DND-41 (cell line): ENCODE measurements around the gene PFKFB3.

Source experiments
- ATAC-seq: fragments of 200-7000 bp; cut with Tn5 transposase; 3 replicates; pipeline ENCODE4 v1.9.1; 2021; ENCODE audit warnings: low read depth; ENCODE audit not compliant: insufficient read depth
- DNase-seq: peaks from one replicate; pipeline ENCODE4 v3.0.0-alpha.2; 2020
- H2AFZ ChIP-seq: 2 replicates; pipeline ENCODE4 v1.6.0; 2012; ENCODE audit warnings: low read depth, low read length
- H3K27ac ChIP-seq: 2 replicates; pipeline ENCODE4 v1.5.1; 2012; ENCODE audit warnings: low read length, inconsistent platforms
- H3K27me3 ChIP-seq: fragments of 200-600 bp; sonication (generic); 2 replicates; pipeline ENCODE4 v1.6.0; 2012; ENCODE audit warnings: low read length, mild to moderate bottlenecking, inconsistent platforms; ENCODE audit not compliant: insufficient read depth, poor library complexity
- H3K36me3 ChIP-seq: 2 replicates; pipeline ENCODE4 v1.5.1; 2012; ENCODE audit warnings: low read length, inconsistent platforms; ENCODE audit not compliant: insufficient read depth
- H3K4me1 ChIP-seq: 2 replicates; pipeline ENCODE4 v1.5.1; 2012; ENCODE audit warnings: mild to moderate bottlenecking, low read length; ENCODE audit not compliant: insufficient read depth
- H3K4me2 ChIP-seq: 2 replicates; pipeline ENCODE4 v1.6.0; 2012; ENCODE audit warnings: mild to moderate bottlenecking, moderate library complexity, low read length, inconsistent platforms; ENCODE audit not compliant: insufficient read depth
- H3K4me3 ChIP-seq, 2 experiments: fragments of 200-600 bp in 1 of 2; shearing (Covaris generic) in 1 of 2; 2 replicates each; pipeline ENCODE4 v1.5.1; 2012 to 2016; ENCODE audit warnings: inconsistent platforms in 2 of 2, low read length in 2 of 2, mild to moderate bottlenecking in 2 of 2, low read depth in 1 of 2, moderate library complexity in 1 of 2
- H3K79me2 ChIP-seq: 2 replicates; pipeline ENCODE4 v1.6.0; 2012; ENCODE audit warnings: low read length, inconsistent platforms; ENCODE audit not compliant: insufficient read depth
- H3K9ac ChIP-seq: 2 replicates; pipeline ENCODE4 v1.6.0; 2012; ENCODE audit warnings: low read depth, mild to moderate bottlenecking, inconsistent platforms, low read length, moderate library complexity
- H3K9me3 ChIP-seq: 2 replicates; pipeline ENCODE4 v1.5.1; 2012; ENCODE audit warnings: low read length, moderate library complexity, mild to moderate bottlenecking, inconsistent platforms; ENCODE audit not compliant: insufficient read depth, severe bottlenecking
- H4K20me1 ChIP-seq: 2 replicates; pipeline ENCODE4 v1.6.0; 2012; ENCODE audit warnings: low read length; ENCODE audit not compliant: insufficient read depth
- EZH2 ChIP-seq: IDR thresholded peaks from 3 replicates; pipeline ENCODE4 v1.6.1; 2012; ENCODE audit warnings: borderline replicate concordance, low read depth, mild to moderate bottlenecking, moderate library complexity, low read length, inconsistent platforms; ENCODE audit not compliant: severe bottlenecking
- TF ChIP-seq, protein P1 (sequence below): IDR thresholded peaks from 2 replicates; pipeline ENCODE4 v1.5.1; 2012; ENCODE audit warnings: borderline replicate concordance, low read length, moderate library complexity, mild to moderate bottlenecking; ENCODE audit not compliant: poor library complexity, severe bottlenecking; ENCODE audit errors: extremely low read depth

PFKFB3 gene

DNA sequence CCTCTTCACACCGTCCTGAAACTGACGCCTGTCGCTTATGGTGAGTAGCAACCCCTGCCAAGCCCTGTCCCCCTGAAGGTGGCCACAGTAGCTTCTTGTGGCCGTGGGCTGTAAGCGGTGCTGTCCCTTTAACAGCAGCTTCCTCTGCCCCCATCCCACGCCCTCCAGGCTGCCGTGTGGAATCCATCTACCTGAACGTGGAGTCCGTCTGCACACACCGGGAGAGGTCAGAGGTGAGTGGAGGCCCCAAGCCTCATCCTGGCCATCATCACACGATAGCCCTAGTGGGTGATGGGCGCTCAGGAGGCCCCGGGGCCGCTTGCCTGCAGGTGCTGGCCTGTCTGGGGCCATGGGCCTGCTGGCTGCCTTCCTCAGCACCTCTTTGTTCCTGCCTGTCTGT lies 21.2 kb downstream of the PFKFB3 start:
- H3K9me3 ChIP-seq, result no peaks in the 10 kb centered on the region
- peaks cover 4% of the 10 kb centered on the region; the same call in 1 of the 2 replicates for H3K79me2 ChIP-seq
- H3K4me1 ChIP-seq, result no peaks in the 10 kb centered on the region
- no peak for DNase-seq
- peaks cover 43% of the 10 kb centered on the region for H4K20me1 ChIP-seq
- no peak for ATAC-seq
- H3K9ac ChIP-seq, result no peak overlapping the region
- no peak overlapping the region for H3K27ac ChIP-seq
- no peak for TF ChIP-seq EZH2
- TF ChIP-seq, protein P1, sequence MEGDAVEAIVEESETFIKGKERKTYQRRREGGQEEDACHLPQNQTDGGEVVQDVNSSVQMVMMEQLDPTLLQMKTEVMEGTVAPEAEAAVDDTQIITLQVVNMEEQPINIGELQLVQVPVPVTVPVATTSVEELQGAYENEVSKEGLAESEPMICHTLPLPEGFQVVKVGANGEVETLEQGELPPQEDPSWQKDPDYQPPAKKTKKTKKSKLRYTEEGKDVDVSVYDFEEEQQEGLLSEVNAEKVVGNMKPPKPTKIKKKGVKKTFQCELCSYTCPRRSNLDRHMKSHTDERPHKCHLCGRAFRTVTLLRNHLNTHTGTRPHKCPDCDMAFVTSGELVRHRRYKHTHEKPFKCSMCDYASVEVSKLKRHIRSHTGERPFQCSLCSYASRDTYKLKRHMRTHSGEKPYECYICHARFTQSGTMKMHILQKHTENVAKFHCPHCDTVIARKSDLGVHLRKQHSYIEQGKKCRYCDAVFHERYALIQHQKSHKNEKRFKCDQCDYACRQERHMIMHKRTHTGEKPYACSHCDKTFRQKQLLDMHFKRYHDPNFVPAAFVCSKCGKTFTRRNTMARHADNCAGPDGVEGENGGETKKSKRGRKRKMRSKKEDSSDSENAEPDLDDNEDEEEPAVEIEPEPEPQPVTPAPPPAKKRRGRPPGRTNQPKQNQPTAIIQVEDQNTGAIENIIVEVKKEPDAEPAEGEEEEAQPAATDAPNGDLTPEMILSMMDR, result no peak
- H3K4me3 ChIP-seq, result no peak overlapping the region
- H3K27me3 ChIP-seq, result no peaks in the 10 kb centered on the region
- peaks cover 98% of the 10 kb centered on the region for H3K36me3 ChIP-seq
- H2AFZ ChIP-seq, result no peak overlapping the region
- no peak overlapping the region for H3K4me2 ChIP-seq

DNA sequence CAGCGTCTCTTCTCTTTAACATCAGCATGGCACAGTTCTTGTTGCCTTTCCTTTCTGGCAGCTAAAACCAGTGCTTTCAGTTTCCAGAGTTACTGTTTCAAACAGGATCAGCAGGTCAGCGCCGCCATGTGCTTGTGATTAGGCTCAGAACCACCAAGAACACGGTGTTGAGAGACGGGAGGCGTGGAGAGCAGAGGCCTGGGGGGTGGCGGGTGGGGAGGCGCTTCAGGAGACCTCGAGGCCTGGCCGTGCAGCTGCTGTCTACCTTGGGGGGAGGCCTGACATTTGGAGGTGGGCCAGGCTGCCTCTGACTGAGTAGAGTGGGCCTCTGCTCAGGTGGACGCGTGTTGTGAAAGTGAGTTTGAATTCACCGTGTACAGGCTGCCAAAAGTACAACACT lies 22.0 kb downstream of the PFKFB3 start:
- no peaks in the 10 kb centered on the region for H3K27me3 ChIP-seq
- H3K79me2 ChIP-seq, result peaks cover 4% of the 10 kb centered on the region; the same call in 1 of the 2 replicates
- no peaks in the 10 kb centered on the region for H3K9me3 ChIP-seq
- no peak overlapping the region for H2AFZ ChIP-seq
- no peak for TF ChIP-seq EZH2
- TF ChIP-seq, protein P1, result no peak
- H3K4me1 ChIP-seq, result no peaks in the 10 kb centered on the region
- H3K4me3 ChIP-seq, result no peak overlapping the region
- no peak overlapping the region for H3K9ac ChIP-seq
- H3K4me2 ChIP-seq, result no peak overlapping the region
- H3K27ac ChIP-seq, result no peak overlapping the region
- ATAC-seq, result no peak
- peaks cover 46% of the 10 kb centered on the region for H4K20me1 ChIP-seq
- DNase-seq, result no peak
- H3K36me3 ChIP-seq, result peaks cover 98% of the 10 kb centered on the region

DNA sequence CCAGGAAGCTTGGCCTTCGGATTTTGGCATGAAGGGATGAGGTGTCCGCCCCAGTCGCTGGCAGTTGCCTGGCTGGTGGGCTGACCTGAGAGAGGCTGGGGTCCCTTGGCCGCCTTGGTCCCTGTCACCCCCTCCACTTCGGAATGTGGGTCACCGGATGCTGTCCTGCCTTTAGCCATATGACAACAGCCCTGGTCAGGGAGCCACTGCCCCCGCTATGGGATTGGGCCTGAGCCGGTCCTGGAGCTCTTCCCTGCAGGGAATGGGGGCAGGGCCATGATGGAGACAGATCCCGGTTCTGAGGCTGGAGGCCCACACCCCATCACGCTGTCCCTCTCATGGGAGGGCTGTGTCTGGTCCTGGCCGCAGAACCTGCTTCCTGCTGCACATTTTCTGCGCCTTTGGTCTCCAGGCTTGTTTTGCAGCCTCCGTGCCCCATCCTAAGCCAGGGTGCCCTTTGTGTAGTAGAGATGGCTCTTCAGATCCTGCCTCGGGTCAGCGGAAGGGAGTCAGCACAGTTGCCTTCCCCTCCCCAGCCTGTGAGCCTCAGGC lies 22.6 kb downstream of the PFKFB3 start:
- ATAC-seq, result no peak

More for the DNA sequence above, 22.6 kb downstream of the PFKFB3 start:
- no peaks in the 10 kb centered on the region for H3K4me1 ChIP-seq
- no peak overlapping the region for H3K4me3 ChIP-seq
- no peak for DNase-seq
- H4K20me1 ChIP-seq, result peaks cover 45% of the 10 kb centered on the region
- no peak overlapping the region for H2AFZ ChIP-seq
- H3K27ac ChIP-seq, result no peak overlapping the region
- no peak overlapping the region for H3K9ac ChIP-seq
- H3K9me3 ChIP-seq, result no peaks in the 10 kb centered on the region
- TF ChIP-seq EZH2, result no peak
- TF ChIP-seq, protein P1, result no peak
- no peak overlapping the region for H3K4me2 ChIP-seq
- H3K36me3 ChIP-seq, result peaks cover 98% of the 10 kb centered on the region
- no peaks in the 10 kb centered on the region for H3K27me3 ChIP-seq
- H3K79me2 ChIP-seq, result peaks cover 7% of the 10 kb centered on the region; the same call in 1 of the 2 replicates
